Stimulated activated CD4-positive, alpha-beta T cell treated with anti-CD3 and anti-CD28 coated beads, TNF-alpha, amount 100 ng/mL, for 1 hour (primary cell): Measurements from ENCODE around the gene UNC5A.

Source experiments
- DNase-seq, 3 donors: peaks; one replicate each; pipeline ENCODE4 v3.0.0-alpha.2; 2020; ENCODE audit warnings: low read depth in 3 of 3, low spot score in 1 of 3

The UNC5A gene

DNA sequence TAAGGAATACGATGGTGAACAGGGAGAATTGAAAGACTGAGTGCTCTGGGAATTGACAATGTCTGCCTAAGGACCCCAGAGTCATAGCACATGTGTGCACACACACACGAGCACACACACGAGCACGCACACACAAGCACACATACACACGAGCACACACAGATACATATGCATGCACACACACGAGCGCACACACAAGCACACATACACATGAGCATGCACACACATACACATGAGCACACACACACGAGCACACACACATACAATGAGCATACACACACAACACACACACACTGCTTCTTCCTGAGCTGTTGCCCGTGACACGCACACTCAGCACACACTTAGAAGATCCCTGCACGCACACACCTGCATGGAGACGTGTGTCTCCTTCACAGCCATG is 10.9 kb upstream of the UNC5A start:
- no peak for DNase-seq

DNA sequence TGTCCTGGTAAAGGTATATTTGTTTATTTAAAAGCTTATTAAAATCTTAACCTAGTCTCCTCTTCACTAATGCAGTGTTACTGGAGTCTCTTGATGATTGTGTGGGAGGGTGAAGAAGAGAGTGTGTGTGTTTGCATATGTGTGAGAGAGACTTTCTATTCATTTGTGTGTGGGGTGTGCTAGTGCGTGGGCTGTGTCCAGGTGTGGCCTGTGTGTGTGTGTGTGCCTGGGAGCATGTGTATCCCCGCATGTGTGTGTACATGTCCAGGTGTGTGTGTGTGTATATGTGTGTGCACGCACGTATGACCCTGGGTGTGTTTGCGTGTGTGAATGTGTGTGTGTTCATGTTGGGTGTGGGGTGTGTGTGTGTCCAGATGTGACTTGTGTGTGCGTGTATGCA is 10.3 kb upstream of the UNC5A start:
- no peak for DNase-seq

DNA sequence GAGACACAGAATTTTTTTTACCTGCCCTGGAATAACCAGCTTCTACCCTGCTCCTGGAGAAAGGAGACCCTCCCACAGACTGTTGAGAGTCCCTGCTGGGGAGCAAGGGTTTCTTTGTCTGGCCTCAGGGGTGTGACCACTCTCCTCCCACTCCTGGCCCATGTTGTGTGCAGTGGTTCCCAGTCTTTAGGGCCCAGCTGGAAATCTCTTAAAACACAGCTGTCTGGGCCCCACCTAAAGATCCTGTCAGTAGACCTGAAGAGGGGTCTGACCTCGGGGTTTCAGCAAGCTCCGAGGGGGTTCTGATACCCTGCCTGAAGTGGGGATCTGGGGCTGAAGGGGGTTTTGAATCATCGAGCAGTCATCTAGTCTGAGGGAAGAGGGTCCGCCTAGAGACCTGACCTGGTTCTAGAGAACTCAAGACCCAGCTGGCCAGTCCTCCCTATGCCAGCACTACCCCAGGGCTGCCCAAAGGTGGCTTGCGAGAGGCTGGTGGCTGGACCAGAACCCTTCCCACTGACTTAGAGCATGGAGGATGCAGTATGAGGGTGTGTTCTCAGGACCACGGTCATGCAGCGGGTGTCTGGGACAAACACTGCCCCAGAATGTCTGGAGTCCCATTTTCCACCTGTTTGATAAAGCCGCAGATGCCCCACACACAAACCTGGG is 8.1 kb upstream of the UNC5A start:
- no peak for DNase-seq

DNA sequence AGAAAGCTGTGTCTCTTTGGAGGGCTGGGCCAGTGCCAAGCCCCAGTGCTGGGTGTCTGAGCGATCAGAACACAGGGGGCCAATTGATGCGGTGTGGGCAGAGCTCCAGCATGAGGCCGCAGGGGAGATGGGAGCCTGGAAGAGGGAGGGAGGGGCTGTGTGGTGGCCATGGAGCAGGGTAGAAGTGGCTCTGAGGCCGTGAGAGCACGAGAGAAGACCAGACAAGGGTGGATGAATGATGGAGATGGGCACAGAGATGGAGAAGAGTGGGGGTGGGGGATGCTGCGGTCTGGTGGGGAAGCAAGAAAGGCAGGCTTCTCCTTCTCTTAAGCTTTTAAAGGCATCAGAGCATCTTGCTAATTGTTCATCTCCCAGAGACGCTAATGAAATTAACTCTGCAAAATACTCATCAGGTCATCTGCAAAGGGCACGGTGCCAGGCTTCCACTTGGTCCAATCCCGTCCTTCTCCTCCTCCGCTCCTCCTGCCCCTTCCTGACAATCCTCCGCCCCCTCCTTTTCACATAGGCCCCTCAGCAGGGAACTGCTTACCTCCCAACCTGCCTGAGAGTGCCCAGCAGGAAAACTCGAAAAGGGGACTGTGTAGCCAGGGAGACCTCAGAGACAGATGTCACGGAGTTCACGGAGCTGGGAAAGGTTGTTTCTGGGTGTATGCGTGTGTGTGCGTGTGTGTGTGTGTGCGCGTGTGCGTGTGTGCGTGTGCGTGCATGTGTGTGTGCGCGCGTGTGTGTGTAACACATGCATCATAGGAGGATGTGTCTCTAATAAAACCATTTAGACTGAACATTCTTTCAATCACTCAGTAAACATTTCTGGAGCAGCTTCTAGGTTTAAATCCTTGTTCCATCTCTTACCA is 7.1 kb upstream of the UNC5A start:
- DNase-seq: no peak

DNA sequence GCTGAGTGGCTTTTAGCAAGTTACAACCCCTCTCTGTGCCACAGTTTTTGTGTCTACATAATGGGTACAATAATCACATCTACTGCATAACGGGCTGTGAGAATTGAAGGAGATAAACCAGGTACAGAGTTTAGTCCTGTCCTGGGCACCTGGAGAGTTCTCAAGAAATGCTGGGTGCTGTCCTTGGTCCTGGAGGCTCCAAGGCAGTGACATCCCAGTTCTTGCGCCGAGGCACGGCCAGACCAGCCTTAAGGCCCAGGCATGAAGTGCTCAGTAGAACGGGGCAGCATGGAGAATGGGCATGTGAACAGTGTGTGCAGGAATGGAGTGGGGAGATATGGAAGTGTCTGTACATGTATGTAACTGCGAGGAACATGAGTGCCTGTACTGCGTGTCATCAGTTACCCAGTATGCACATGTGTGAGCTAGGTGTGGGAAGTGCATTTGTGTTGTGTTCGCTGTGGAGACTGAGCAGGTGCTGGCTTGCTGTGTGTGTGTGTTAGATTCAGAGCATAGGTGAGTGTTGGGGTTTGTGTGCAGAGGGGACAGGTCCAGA is 6.3 kb upstream of the UNC5A start:
- no peak for DNase-seq

DNA sequence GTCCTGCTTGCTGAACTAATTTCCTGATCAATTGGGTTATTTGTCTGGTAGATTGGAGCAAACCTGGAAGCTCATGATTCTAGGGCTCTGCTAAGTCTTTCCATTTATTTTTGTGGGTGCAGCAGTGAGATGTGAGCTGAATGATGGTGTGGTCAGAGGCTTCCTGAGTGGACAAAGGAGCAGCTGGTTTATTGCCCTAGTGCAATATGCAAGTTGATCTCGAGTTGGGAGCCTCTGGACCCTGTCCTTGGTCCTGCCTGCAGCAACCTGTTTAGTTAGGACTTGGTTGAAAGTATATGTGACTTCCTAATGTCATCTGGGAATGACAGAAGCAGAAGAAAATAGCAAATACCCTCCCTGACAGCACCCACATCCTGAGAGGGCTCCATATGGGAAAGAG is 4.2 kb upstream of the UNC5A start:
- no peak for DNase-seq

DNA sequence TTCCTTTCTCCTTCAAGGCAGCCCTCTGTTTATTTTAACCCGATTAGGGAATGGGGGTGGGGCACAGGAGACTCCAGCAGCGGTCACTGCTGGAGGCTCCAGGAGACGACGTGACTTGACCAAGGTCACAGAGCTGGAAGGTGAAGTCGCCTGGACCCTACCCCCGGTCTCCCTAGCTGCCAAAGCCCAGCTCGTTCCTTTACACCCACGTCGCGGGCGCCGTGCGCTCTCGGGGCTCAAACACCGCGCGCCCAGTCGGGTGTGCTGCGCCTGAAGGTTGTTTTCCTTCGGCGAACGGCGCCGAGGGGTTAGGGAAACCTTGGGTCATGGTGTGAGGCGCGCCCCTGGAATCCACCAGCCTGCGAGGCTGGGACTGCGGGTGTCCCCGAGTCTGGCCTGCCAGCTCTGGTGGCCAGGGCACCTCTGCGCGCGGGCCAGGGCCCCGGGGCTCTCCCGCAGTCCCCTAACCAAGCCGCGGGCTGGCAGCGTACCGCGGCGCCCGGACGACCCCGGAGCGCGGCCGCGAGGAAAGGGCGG is 747 bp upstream of the UNC5A start:
- DNase-seq: no peak

DNA sequence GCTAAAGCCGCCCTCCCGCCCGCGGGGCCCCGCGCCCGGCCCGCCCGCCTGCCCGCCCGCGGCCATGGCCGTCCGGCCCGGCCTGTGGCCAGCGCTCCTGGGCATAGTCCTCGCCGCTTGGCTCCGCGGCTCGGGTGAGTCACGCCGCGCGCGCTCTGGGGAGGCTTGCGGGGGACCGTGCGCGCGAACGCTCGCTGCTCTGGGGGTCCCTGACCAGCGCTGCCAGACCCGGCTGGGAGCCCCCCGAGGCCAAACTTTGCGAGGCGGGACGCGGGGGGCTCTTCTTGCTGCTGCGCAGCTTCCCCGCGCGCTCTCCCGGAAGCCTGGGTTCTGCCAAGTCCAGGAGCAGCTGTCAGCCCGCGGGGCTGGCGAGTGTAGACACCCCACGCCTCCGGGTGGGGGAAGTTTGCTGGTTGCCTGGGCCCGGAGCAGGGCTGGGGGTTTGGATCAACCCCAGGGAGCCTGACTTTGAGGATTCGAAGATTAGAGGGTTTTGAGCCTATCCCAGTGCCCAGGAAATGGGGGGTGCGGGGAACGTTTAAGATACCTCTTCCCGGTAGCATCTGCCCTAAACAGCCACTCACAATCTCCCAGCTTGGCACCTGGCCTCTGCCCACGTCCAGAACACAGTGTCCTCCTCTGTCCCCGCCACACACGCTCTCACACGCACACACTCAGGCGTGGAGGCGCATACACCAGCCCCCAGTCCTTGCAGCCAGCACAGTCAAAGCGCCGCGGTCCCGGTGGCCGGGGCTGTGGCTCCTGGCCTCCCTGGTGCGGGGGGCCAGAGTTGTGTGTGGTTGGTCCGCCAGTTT is 535 bp downstream of the UNC5A start:
- no peak for DNase-seq

DNA sequence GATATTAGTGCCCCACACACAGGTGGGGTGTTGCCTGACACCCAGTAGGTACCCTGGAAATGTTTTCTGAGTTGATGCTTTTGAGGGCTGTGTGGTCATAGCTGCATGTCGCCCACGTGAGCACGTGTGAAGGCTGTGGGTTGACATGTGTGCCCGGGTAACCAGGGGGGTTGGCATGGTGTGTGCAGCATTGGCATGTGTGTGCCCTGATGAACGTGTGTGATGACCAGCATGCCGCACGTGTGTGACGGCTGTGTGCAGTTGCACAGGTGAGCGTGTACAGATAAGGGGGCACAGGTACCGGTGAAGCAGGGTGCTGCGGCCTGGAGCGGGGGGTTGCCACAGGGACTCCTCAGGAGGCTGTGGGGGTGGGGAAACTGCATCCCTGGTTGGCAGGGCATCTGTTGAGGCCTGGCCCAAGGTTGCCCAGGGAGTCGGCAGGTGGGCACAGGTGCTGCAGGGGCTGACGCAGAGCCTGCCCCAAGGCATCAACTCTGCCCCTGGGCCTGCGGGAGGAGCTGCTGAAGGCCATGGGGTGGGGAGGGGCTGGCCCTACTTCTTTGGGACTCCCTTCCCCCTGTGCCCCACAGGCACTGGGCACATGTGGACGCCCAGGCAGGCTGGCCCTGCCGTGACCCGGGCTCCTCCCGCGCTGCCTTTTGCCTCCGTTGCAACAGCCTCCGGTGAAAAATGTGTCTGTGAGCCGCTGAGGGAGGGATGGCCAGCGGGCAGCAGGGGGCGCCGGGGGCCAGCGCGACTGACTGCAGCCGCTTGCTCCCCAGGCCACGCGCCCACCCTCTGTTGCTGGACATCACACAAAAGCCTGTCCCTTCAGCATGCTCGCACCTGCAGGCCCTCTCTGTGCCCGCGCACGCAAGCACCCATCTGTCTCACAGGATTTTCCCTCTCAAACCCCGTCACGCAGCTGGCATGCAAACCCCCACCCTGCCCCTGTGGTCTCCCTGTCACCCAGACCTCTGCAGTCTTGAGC is 2.2 kb downstream of the UNC5A start:
- DNase-seq: no peak

DNA sequence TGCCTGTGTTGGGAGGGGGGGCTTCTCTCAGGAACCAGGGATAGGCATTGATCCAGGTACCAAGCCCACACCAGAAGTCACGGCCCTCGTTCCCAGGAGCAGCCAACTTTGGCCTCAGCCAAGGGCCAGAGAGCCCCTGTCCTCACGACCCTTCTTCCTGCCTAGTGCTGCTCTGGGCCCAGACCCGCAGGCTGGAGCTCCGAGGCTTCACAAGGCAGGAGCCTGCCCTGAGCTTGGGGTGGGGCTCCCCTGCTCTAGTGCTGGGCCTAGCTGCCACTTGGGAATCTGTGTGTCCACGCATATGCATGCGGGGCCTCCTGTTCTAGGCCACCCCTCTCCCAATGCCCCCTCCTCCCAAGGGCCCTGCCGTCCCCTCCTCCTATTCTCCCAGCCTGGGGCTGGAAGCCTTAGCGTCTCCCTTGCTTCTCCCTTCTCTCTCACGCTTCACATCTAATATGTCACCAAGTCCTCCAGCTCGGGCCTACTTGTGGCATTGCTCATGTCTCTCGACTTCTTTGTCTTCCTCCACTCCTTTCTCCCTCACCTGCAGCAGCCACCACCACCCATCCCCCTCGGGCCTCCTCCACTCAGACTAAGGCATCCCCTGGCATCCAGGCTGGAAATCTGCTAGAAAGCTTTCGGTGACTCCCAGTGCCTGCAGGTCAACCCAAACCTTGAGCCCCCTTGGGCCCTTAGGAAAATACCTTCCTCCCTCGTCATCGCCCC is 3.4 kb downstream of the UNC5A start:
- no peak for DNase-seq

DNA sequence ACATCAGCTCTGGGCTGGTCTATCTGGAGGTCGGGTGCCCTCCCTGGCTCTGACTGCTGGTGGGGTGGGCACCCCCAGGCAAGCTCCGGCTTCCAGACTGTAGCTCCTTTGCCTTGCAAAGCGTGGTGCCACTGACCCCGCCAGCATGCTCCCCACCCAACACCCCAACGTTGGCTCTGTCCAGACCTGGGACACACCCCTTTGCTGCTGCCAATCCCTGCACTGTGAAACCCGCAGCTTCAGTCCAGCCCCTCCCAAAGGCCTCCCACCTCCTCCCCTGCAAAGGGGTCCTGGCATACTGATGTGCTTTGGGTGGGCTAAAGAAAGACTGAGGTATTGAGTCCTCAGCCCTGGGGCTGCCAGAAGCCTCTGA is 3.9 kb downstream of the UNC5A start:
- no peak for DNase-seq

DNA sequence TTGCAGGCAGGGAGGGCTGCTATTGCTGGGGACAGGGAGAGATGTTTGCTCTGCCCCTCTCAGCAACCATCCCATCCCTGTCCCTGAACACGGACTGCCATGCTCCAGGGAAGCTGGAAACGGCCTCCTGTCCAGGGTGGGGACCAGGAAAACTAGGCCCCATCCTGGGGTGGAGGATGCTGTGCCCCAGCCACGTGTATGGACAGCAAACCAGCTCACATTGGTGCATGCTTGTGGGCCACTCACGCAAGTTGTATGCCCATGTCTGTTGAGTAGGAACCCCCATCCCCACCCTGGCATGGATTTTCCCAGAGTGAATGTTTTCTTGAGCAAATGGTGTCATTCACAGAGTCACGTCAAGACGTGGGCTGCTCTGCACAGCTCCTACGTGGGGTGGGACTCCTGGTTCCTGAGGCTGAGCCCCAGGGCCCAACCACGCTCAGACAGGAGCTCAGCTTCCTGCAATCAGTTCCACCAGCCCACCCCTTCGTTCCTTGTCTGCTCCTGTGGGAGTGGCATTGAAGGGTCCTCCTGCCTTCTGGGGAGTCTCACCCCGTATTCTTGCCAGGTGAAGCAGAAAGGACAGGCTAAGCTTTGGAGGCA is 4.6 kb downstream of the UNC5A start:
- DNase-seq: no peak

DNA sequence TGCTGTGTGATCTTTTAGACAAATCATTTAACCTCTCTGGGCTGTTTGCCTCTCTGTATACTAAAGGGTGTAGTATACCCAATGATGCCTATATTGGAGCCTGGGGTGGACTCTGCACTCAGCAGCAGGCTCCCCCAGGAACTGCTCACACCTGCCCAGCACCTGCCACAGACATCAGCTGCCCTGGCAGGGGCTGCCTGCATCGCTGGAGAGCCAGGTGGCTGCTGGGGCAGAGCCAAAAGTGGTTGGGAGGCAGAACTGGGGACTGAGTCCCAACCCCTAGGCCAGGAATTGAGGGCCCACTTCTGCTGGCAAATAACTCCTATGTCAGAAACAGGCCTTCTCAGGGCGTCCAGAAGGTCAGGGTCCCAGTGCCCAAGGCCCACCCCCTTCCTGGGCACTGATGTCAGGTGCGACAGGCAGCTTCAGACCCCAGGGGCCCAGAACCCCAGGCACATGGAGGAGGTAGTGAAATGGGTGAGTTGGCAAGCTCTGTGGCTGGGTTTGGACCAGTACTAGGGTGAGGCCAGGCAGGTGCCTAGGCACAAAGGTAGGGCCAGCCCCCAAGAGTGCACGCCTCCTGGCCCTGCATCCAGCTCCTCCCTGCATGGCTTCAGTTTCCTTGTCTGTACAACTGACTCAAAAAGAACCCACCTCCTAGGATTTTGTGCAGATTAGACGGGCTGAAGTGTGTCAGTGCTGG is 5.8 kb downstream of the UNC5A start:
- no peak for DNase-seq

DNA sequence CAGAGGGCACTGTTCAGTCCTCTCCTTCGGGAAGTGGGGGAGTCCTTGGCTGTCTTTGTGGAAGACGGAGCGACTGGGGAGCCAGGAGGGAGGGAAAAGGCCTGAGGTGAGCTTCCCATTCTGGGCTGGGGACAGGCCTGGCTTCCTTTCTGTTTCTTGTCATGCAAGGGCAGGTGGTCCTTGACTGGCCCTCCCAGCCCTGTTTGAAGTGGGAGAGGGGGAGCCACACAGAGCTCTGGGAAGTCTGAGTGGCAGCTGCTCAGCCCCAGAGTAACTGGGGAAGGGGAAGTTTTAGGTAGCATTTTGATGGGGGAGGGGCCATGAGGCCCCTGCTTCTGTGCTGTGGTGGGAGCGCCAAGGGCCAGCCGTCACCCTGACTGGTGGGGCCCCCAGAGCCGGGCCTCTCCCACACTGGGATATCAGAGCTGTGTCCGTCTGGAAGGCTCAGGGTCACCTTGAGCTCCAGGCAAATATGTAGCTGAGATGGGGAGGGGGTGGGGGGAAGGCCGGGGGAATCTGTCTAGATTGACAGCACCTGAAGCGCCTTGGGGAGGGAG is 6.5 kb downstream of the UNC5A start:
- DNase-seq: no peak

DNA sequence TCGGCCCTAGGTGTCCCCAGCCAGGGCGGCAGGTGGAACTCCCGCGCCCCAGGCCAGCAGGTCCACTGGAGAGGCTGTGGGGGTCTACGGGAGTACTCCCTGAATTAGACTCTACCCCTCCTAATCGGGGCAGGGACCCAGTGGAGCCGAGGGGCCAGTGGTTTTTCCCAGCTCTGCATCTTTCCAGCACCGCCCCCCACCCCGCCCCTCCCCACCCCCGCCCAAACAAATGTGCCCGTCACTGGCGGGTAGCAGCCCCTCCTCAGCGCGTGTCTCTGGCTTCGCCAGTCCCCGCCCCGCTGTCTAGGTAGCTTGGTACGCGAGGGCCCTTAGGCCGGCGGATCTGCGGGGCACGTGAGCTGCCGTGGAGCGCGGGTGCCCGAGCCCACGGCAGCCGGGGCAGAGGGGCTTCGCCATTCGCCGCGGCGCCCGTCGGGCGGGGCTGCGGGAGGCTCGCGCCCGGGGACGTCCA is 7.0 kb downstream of the UNC5A start:
- DNase-seq: no peak

DNA sequence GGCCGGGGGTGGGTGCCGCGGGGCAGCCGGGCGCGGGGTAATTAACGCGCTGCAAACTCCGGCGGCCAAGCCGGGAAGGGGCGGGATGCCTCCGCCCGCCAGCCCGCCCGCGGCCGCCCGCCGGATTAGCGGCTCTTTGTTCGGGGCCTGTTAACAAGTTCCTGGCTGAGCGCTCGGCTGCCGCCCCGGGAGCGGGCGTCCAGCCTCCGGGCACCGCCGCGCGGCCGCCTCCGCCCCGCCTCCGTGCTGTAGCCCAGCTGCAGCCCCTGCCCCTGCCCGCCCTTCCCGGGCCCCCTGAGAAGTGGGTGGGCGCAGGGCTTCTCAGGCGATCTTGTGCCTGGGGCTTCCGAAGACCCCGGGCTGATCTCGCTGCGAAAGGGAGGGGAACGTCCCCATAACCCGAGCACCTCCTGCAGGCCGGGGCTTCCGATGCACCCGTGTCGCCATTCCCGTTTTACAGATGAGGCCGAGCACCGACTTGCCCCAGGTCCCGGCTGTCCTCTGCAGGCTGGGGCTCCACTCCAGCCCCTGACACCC is 7.5 kb downstream of the UNC5A start:
- DNase-seq: no peak

DNA sequence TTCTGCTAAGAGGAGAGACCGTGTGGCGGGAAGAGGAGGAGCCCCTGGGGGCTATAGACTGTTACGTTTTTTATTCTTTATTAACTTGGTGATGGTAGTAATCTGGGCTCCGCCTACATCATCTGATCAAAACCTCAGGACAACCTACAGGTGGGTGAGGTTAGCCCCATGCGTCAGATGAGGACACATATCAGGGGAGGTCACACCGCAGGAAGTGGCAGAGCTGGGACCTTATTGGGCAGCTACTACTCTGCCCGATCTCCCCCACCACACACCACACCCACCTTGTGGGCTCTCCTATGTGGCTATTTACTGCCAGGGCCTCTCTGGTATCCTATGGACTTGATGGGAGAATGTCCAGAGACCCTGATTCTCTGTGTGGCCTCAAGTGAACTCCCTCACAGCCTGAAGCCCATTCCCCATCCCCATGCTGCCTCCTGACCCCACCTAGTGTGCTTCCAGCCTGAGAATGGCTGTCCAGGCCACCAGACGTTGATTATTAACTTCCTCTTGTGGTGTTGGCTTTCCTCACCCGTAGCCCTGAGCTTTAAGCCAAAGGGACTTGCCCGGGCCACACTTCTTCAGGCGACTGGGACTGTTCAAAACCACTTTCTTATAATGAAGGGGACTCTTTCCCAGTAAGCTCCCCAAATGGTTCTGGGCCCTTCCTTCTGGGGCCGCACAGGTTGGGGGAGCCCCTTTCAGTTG is 8.2 kb downstream of the UNC5A start:
- no peak for DNase-seq
